ENCODE data around the gene ANKRD33.
"Not testable (repeated sequence)": the region's sequence is repeated elsewhere in the genome, so short reads cannot be mapped to it uniquely, and the experiment has no call there.

The ANKRD33 gene

GRCh38 chr12:51883998-51884675 lies 3.8 kb upstream of the ANKRD33 start:
- no peak for DNase-seq

DNA sequence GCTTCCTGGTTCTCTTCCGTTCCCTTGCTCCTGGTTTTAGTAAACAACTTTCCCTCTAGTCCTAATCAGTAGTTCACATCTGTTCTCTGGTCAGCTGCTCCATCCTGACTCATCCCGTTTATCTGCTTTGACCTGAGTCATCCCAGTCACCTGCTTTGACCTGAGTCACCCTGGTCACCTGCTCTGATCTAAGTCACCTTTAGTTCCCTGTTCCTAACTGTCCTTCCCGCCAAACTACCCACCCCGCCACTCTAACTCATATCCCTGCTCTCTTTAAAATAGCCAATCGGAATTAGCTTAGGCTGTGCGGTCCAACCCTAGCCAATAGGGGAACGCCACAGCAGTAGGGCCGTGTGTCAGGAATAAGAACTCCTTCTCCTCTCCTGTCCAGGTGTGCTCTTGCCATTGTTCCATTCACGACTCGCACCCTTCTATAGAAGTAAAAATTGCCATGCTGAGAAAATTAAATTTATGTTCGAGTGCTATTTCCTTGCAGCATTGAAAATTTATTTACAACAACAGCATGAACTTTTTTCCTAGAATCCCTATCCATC lies 3.1 kb upstream of the ANKRD33 start:
- no peak for DNase-seq

- DNase-seq, result not testable (repeated sequence)
These were observed 2.4 kb upstream of the ANKRD33 start for GRCh38 chr12:51885294-51886020.

GRCh38 chr12:51886021-51886710 lies 1.7 kb upstream of the ANKRD33 start:
- peak; percentile 78 for DNase-seq

- DNase-seq, result no peak
These were observed 663 bp downstream of the ANKRD33 start for GRCh38 chr12:51888316-51889215.

- DNase-seq, result no peak
These were observed 1.6 kb downstream of the ANKRD33 start for GRCh38 chr12:51889216-51890132.

- no peak for DNase-seq
These were observed 2.2 kb downstream of the ANKRD33 start for GRCh38 chr12:51890133-51890464.

DNA sequence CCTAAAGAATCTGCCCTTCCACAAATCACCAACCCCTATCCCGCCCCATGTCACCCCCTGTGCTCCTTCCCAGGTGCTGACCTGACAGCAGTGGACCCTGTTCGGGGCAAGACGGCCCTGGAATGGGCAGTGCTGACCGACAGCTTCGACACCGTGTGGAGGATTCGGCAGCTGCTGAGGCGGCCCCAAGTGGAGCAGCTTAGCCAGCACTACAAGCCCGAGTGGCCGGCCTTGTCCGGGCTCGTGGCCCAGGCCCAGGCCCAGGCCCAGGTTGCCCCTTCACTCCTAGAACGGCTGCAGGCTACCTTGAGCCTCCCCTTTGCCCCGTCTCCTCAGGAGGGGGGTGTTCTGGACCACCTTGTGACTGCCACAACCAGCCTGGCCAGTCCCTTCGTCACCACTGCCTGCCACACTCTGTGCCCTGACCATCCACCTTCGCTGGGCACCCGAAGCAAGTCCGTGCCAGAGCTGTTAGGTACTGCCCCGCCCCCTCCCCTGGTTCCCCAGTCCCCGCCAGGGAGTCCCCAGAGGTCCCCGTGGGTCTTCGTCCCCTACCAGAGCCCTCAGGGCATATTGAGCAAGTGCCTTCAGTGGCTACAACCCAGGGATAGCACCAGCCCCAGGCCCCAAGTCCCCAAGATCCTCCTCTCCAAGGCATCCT lies 2.7 kb downstream of the ANKRD33 start:
- no peak for DNase-seq

DNA sequence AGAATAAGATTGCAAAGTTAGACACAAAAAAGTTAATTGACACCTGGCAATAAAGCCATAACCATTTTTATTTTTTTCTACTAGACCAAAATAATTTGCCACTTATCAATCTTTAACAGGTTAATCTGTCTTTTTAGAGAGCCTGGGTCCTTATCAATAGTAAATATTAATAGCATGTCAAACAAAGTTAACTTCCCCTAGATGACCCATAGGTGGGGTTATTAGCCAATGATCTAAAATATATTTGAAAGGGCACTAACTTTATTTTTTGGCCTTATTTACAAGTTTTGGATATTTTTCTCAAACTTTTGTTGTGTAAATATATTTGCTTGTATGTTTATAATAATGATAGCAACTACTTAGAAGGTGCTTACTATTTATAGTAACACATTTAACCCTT lies 3.9 kb downstream of the ANKRD33 start:
- no peak for DNase-seq

DNA sequence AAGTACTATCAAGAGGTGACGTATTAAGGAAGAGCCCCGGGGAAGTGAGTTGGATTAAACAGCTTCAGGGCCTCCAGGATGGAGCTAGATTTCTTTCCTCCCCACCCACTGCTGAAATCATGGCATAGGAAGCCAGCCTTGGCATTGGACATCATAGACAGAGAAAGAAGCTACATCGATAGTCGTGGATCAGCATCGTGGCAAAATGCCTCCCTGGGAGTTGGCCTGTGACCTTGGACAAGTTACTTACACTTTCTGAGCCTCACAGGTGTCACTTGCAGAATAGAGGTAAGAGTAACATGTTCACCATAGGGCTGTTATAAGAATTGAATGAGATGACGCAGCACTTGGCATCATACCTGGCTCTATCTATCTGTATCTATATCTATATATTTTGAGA lies 5.9 kb downstream of the ANKRD33 start:
- DNase-seq, result no peak

GRCh38 chr12:51895378-51896135 lies 7.7 kb downstream of the ANKRD33 start:
- no peak for DNase-seq

DNA sequence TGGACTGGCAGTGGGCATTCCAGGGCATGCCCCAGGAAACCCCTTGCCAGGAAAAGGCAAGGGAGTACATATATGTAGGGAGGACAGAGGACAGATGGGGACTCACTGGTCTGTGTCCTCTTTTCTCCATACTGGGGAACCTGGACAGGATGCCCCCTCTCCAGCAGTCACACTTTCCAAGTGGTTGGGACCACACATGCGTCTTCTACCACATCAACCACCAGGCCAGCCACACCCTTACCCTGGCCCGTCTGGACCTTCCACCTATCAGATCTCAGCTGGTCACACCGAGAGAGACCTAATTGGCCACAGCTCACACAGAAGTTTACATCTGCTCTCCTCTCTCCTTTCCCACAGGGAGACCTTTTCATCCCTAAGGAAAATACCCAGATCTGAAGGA lies 8.3 kb downstream of the ANKRD33 start:
- DNase-seq, result no peak

GRCh38 chr12:51897181-51897580 lies 9.3 kb downstream of the ANKRD33 start:
- DNase-seq, result no peak

DNA sequence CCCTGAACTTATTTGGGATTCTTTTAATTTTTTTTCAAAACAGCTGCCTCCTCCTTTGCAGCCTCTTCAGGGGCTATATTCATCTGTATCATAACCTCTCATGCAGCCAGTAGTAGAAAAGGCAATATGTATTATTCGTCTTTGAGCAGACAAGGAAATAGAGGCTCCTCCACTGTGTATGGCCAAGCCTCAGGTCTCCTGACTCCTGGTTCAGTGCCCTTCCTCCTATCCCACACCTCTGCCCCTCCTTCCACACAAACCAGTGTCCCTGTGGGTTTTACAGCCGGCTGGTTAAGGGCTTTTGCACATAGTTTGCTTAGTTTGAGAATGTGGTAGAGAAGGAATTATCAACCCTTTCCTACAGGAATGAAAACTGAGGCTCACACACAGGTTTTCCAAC lies 10.6 kb downstream of the ANKRD33 start:
- no peak for DNase-seq

GRCh38 chr12:51898937-51899336 lies 11.0 kb downstream of the ANKRD33 start:
- DNase-seq, result no peak

- no peak for DNase-seq
These were observed 12.5 kb downstream of the ANKRD33 start for GRCh38 chr12:51900323-51900889.

DNA sequence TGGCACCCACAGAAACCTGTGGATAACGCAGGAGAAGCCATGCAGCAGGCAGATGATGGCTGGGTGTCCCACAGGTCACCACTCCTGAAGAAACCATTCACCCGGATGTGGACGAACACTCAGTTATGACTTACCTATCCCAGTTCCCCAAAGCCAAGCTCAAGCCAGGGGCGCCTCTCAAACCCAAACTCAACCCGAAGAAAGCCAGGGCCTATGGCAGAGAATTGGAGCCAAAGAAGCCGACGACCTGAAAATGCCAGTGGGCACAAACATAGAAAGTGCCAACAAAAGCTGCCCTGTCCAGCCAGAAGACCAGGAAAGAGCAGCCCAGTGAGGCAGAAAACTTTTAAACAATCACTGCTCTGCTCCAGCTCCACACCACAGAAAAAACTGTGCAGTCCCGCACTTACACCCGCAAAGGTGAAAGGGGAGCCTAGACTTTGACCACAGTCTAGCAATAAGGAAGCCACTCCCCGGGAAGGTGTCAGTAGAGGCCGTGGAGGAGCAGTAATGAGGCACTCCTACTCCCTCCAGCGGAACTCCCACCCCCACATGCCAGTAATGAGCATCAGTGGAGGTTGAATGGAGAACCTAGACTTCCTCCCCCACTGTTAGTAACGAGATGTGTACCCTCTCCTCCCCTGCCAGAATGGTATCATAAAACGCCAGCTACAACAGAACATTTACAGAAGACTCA lies 13.4 kb downstream of the ANKRD33 start:
- no peak for DNase-seq

GRCh38 chr12:51901881-51902280 lies 14.0 kb downstream of the ANKRD33 start:
- DNase-seq, result no peak

- no peak for DNase-seq
These were observed 17.1 kb downstream of the ANKRD33 start for GRCh38 chr12:51904951-51905470.

Data from CD4-positive, alpha-beta T cell treated with Interleukin-15 for 1 hour (primary cell).